B cell (primary cell): ENCODE results near the gene MAML2. TPM values are rescaled to one million over a fixed set of nuclear protein-coding genes. Genes with fewer than 3 reads are reported as not detected.
A peak's percentile ranks its signal among the peaks of the same experiment; 100 is the strongest.

Experiments used
- ATAC-seq: fragments of 200-7000 bp; cut with Tn5 transposase; one replicate; pipeline ENCODE4 v1.10.0; 2021; ENCODE audit warnings: low read depth, mild to moderate bottlenecking, moderate number of reproducible peaks, moderate library complexity
- CTCF ChIA-PET: fragments of 350-600 bp; sonication (Branson Sonifier 250); formaldehyde crosslinking; loops from one replicate; lab custom pipeline; 2021; ENCODE audit warnings: antibody characterized with exemption, inconsistent platforms; lab: Charles Lee
- POLR2A ChIA-PET: fragments of 350-600 bp; sonication (Branson Sonifier 250); formaldehyde crosslinking; loops from one replicate; lab custom pipeline; 2021; ENCODE audit warnings: antibody characterized with exemption; lab: Charles Lee
- DNase-seq: peaks from one replicate; pipeline ENCODE4 v3.0.0; 2013
- H2AFZ ChIP-seq: 2 replicates; pipeline ENCODE4 v1.6.1; 2012; ENCODE audit warnings: mild to moderate bottlenecking, low read depth, low read length; ENCODE audit not compliant: insufficient read depth, poor library complexity, severe bottlenecking
- H3K27ac ChIP-seq, 2 donors: 1 replicate in 1 of 2; 2 replicates in 1 of 2; pipeline ENCODE4 v1.5.1; 2012 to 2013; ENCODE audit warnings: low read length in 2 of 2, mild to moderate bottlenecking in 2 of 2, moderate library complexity in 1 of 2
- H3K27me3 ChIP-seq, 4 experiments: fragments of 200-600 bp in 1 of 4; sonication (generic) in 1 of 4; replicated peaks in 1 of 4; 1 replicate in 2 of 4; 2 replicates in 2 of 4; pipeline versions ENCODE4 v1.6.1 to v1.7.0; 2013 to 2016; ENCODE audit warnings: low read length in 3 of 4, mild to moderate bottlenecking in 2 of 4, mixed read lengths in 1 of 4, moderate library complexity in 1 of 4; ENCODE audit not compliant: insufficient read depth in 4 of 4, control insufficient read depth in 3 of 4; ENCODE audit errors: control extremely low read depth in 1 of 4
- H3K36me3 ChIP-seq, 2 experiments: replicated peaks in 1 of 2; 1 replicate in 1 of 2; 2 replicates in 1 of 2; pipeline versions ENCODE4 v1.6.1 to v1.7.1; 2013; ENCODE audit warnings: low read length in 1 of 2; ENCODE audit not compliant: insufficient read depth in 2 of 2, control insufficient read depth in 1 of 2; ENCODE audit errors: control extremely low read depth in 1 of 2, extremely low read depth in 1 of 2
- H3K4me1 ChIP-seq, 2 donors: fragments of 200-600 bp in 1 of 2; sonication (generic) in 1 of 2; 1 replicate in 1 of 2; 2 replicates in 1 of 2; pipeline versions ENCODE4 v1.5.1 to v1.6.1; 2013 to 2017; ENCODE audit warnings: low read length in 2 of 2; ENCODE audit not compliant: control insufficient read depth in 2 of 2, insufficient read depth in 2 of 2
- H3K4me2 ChIP-seq: replicated peaks from 2 replicates; pipeline ENCODE3; 2012; ENCODE audit warnings: mild to moderate bottlenecking, low read depth, low read length; ENCODE audit not compliant: poor library complexity, severe bottlenecking
- H3K4me3 ChIP-seq, 5 experiments: fragments of 200-600 bp in 1 of 5; sonication (generic) in 1 of 5; 1 replicate in 3 of 5; 2 replicates in 2 of 5; pipeline versions ENCODE4 v1.5.1 to v1.7.0; 2011 to 2016; ENCODE audit warnings: low read length in 4 of 5, mild to moderate bottlenecking in 4 of 5, low read depth in 2 of 5, control low read depth in 1 of 5, moderate library complexity in 1 of 5; ENCODE audit not compliant: insufficient read depth in 1 of 5; ENCODE audit errors: control extremely low read depth in 1 of 5, extremely low read depth in 1 of 5
- H3K79me2 ChIP-seq: fragments of 200-600 bp; sonication (generic); one replicate; pipeline ENCODE4 v1.6.0; 2016; ENCODE audit warnings: low read length; ENCODE audit not compliant: control insufficient read depth, insufficient read depth
- H3K9ac ChIP-seq: fragments of 200-600 bp; sonication (generic); 2 replicates; pipeline ENCODE4 v1.6.1; 2017; ENCODE audit warnings: mild to moderate bottlenecking, low read length, moderate library complexity
- H3K9me3 ChIP-seq, 3 donors: one replicate each; pipeline versions ENCODE4 v1.6.1 to v1.7.1; 2013; ENCODE audit warnings: low read length in 2 of 3; ENCODE audit not compliant: control insufficient read depth in 2 of 3, insufficient read depth in 1 of 3; ENCODE audit errors: control extremely low read depth in 1 of 3
- H4K20me1 ChIP-seq: 2 replicates; pipeline ENCODE4 v1.6.0; 2012; ENCODE audit warnings: mild to moderate bottlenecking, low read length; ENCODE audit not compliant: insufficient read depth, control insufficient read depth, poor library complexity, severe bottlenecking
- H3K27ac Mint-ChIP-seq: one replicate; pipeline ENCODE4 v1.8.0; 2021; ENCODE audit warnings: mixed read lengths
- H3K27me3 Mint-ChIP-seq: one replicate; pipeline ENCODE4 v1.8.0; 2021; ENCODE audit warnings: mixed read lengths
- H3K4me1 Mint-ChIP-seq: one replicate; pipeline ENCODE4 v1.8.0; 2021; ENCODE audit warnings: mixed read lengths
- H3K4me3 Mint-ChIP-seq: one replicate; pipeline ENCODE4 v1.8.0; 2021; ENCODE audit warnings: mixed read lengths
- H3K9me3 Mint-ChIP-seq: one replicate; pipeline ENCODE4 v1.8.0; 2022; ENCODE audit warnings: mixed read lengths; ENCODE audit not compliant: insufficient read depth
- CTCF ChIP-seq: fragments of 200-600 bp; IDR thresholded peaks from one replicate; pipeline ENCODE4 v1.8.0; 2022; ENCODE audit warnings: antibody characterized with exemption, mild to moderate bottlenecking
- EZH2 ChIP-seq: IDR thresholded peaks from 2 replicates; pipeline ENCODE4 v1.6.1; 2012; ENCODE audit warnings: borderline replicate concordance, low read depth, mild to moderate bottlenecking, moderate library complexity, low read length; ENCODE audit not compliant: insufficient read depth, poor library complexity, severe bottlenecking
- WGBS: methylation state at CpG from one replicate; pipeline ENCODE4 v1.1.5; 2013; ENCODE audit warnings: missing lambda C conversion rate; ENCODE audit not compliant: insufficient coverage; 5-methylcytosine and 5-hydroxymethylcytosine counted together
- intact Hi-C: fragments of 100-400 bp; cut with micrococcal nuclease; formaldehyde crosslinking; loops from one replicate; pipeline ENCODE4 v1.10.0; 2022
- polyA plus RNA-seq: library from polyadenylated mRNA; depleted of rRNA; stranded (reverse); fragments of >200 nt; gene quantifications from 2 replicates; pipeline ENCODE4 v1.2.3, GENCODE V29; 2012
- total RNA-seq, 2 donors: library from RNA; stranded (reverse); fragments of 120-200 nt in 1 of 2; gene quantifications; 1 replicate in 1 of 2; 2 replicates in 1 of 2; pipeline versions ENCODE4 v1.2.3 to v1.2.4, GENCODE V29; 2013 to 2022

Gene MAML2
- total and polyA plus RNA-seq, 2 donors (not counting 1 experiment from before 2014, with no cell fraction given) = 10.7 to 26.4 TPM

- Mint-ChIP-seq H3K4me3 (peak overlapping the region; percentile 99), H3K9me3 (no peaks in the 10 kb centered on the region), H3K27ac (peak overlapping the region; percentile 97), H3K4me1 (peaks cover 74% of the 10 kb centered on the region), H3K27me3 (no peaks in the 10 kb centered on the region)
- WGBS = 97% methylated on average over 4 of the region's 7 CpGs
- Histone ChIP-seq H3K9me3 (no peaks in the 10 kb centered on the region), H2AFZ (no peak overlapping the region), H3K36me3 (no peaks in the 10 kb centered on the region), H3K4me3 (peak overlapping the region in 4 of 5 experiments; percentile 9 to 100 (median 22)), H3K27ac (peak overlapping the region; percentile 22 to 75), H3K4me1 (peaks cover 58 to 65% of the 10 kb centered on the region in 2 donors), H4K20me1 (peaks cover 5% of the 10 kb centered on the region), H3K9ac (peak overlapping the region; percentile 29), H3K4me2 (peak overlapping the region; percentile 93), H3K79me2 (peaks cover 77% of the 10 kb centered on the region), H3K27me3 (no peaks in the 10 kb centered on the region)
- peak; percentile 9 for DNase-seq
- ChIA-PET POLR2A (interaction anchor here (0.6 to 3.6 kb wide), 5 partner anchors 31 to 155 kb away, joined by 3 to 26 read pairs (median 4); partner anchors contain the start of genes CCDC82 and JRKL), CTCF (interaction anchor here (0.6 to 12.0 kb wide), 25 partner anchors 10 to 1370 kb away, joined by 3 to 290 read pairs (median 6); partner anchors contain the start of genes CCDC82 and JRKL)
- no peak for ATAC-seq
- TF ChIP-seq EZH2 = no peak
- no peak for TF ChIP-seq CTCF
- intact Hi-C loops = loop anchor here (1.0 to 5.0 kb wide), 5 partner anchors 48 to 1188 kb away; partner anchors contain the start of gene CEP57
These were observed 3.1 kb downstream of the MAML2 start for GRCh38 chr11:96339706-96340554.
